GM23338 (cell line): Measurements from ENCODE around the gene CADPS. TPM values are rescaled to one million over a fixed set of nuclear protein-coding genes. Genes with fewer than 3 reads are reported as not detected.

ENCODE experiments used
- ATAC-seq: fragments of 200-7000 bp; cut with Tn5 transposase; 3 replicates; pipeline ENCODE4 v1.9.1; 2020
- DNase-seq: peaks from one replicate; pipeline ENCODE4 v3.0.0-alpha.2; 2015; ENCODE audit warnings: low spot score
- H2AFZ ChIP-seq: fragments of 200-600 bp; sonication (generic); 2 replicates; pipeline ENCODE4 v1.8.0; 2016; ENCODE audit warnings: antibody characterized with exemption, mild to moderate bottlenecking, moderate library complexity
- H3F3A ChIP-seq: fragments of 200-600 bp; sonication (generic); replicated peaks from 2 replicates; pipeline ENCODE4 v1.8.0; 2017; ENCODE audit warnings: antibody characterized with exemption, mixed run types, low read depth
- H3K27ac ChIP-seq: fragments of 200-600 bp; sonication (generic); 2 replicates; pipeline ENCODE4 v1.6.1; 2016; ENCODE audit warnings: low read depth
- H3K27me3 ChIP-seq: fragments of 200-600 bp; sonication (generic); 2 replicates; pipeline ENCODE4 v1.8.0; 2016; ENCODE audit warnings: mild to moderate bottlenecking, mixed run types, moderate library complexity; ENCODE audit not compliant: insufficient read depth
- H3K36me3 ChIP-seq: fragments of 200-600 bp; sonication (generic); 2 replicates; pipeline ENCODE4 v1.8.0; 2016; ENCODE audit warnings: mild to moderate bottlenecking; ENCODE audit not compliant: insufficient read depth
- H3K4me1 ChIP-seq: fragments of 200-600 bp; sonication (generic); 2 replicates; pipeline ENCODE4 v1.8.0; 2016; ENCODE audit warnings: mild to moderate bottlenecking, moderate library complexity; ENCODE audit not compliant: insufficient read depth
- H3K4me2 ChIP-seq: fragments of 200-600 bp; sonication (generic); 2 replicates; pipeline ENCODE4 v1.7.1; 2017; ENCODE audit warnings: mixed run types
- H3K4me3 ChIP-seq: fragments of 200-600 bp; sonication (generic); 2 replicates; pipeline ENCODE4 v1.6.1; 2016; ENCODE audit warnings: mixed run types
- H3K79me2 ChIP-seq: fragments of 200-600 bp; sonication (generic); replicated peaks from 2 replicates; pipeline ENCODE4 v1.8.0; 2017; ENCODE audit warnings: mild to moderate bottlenecking; ENCODE audit not compliant: insufficient read depth
- H3K9me2 ChIP-seq: fragments of 200-600 bp; sonication (generic); 2 replicates; pipeline ENCODE4 v1.8.0; 2017; ENCODE audit not compliant: insufficient read depth
- H4K20me1 ChIP-seq: fragments of 200-600 bp; sonication (generic); replicated peaks from 2 replicates; pipeline ENCODE4 v1.8.0; 2017; ENCODE audit warnings: mild to moderate bottlenecking; ENCODE audit not compliant: insufficient read depth
- H3K27ac Mint-ChIP-seq: 2 replicates; pipeline ENCODE4 v1.8.0; 2020; ENCODE audit warnings: inconsistent platforms, mild to moderate bottlenecking, moderate library complexity, mixed read lengths
- H3K27me3 Mint-ChIP-seq: 3 replicates; pipeline ENCODE4 v1.8.0; 2022; ENCODE audit warnings: low read depth, mild to moderate bottlenecking, moderate library complexity, mixed read lengths, inconsistent platforms; ENCODE audit not compliant: insufficient read depth, poor library complexity
- H3K36me3 Mint-ChIP-seq: 3 replicates; pipeline ENCODE4 v1.8.0; 2021; ENCODE audit warnings: low read depth, mild to moderate bottlenecking, inconsistent platforms, moderate library complexity, mixed read lengths
- H3K4me1 Mint-ChIP-seq: 3 replicates; pipeline ENCODE4 v1.8.0; 2020; ENCODE audit warnings: mild to moderate bottlenecking, inconsistent platforms, mixed read lengths
- H3K4me3 Mint-ChIP-seq: 3 replicates; pipeline ENCODE4 v1.8.0; 2021; ENCODE audit warnings: moderate library complexity, mild to moderate bottlenecking, inconsistent platforms, mixed read lengths
- H3K9me3 Mint-ChIP-seq: 3 replicates; pipeline ENCODE4 v1.8.0; 2020; ENCODE audit warnings: moderate library complexity, mild to moderate bottlenecking, inconsistent platforms, mixed read lengths
- CREB1 ChIP-seq: fragments of 250-450 bp; sonication (Bioruptor Pico); IDR thresholded peaks from 2 replicates; pipeline ENCODE4 v1.5.0; 2020; ENCODE audit warnings: low read depth, mild to moderate bottlenecking, moderate library complexity
- EZH2 ChIP-seq: fragments of 200-600 bp; sonication (generic); IDR thresholded peaks from one replicate; pipeline ENCODE4 v1.8.0; 2017; ENCODE audit warnings: antibody characterized with exemption, mild to moderate bottlenecking, low read depth; ENCODE audit not compliant: unreplicated experiment
- EZH2phosphoT487 ChIP-seq: fragments of 200-600 bp; sonication (generic); IDR thresholded peaks from one replicate; pipeline ENCODE4 v1.8.1; 2018; ENCODE audit warnings: antibody characterized with exemption; ENCODE audit not compliant: unreplicated experiment
- JUNB ChIP-seq: IDR thresholded peaks from one replicate; pipeline ENCODE4 v1.6.1; 2016; ENCODE audit warnings: antibody characterized with exemption; ENCODE audit not compliant: unreplicated experiment
- NANOG ChIP-seq: IDR thresholded peaks from 2 replicates; pipeline ENCODE4 v1.6.1; 2016; ENCODE audit warnings: antibody characterized with exemption, borderline replicate concordance
- POLR2AphosphoS5 ChIP-seq: IDR thresholded peaks from 2 replicates; pipeline ENCODE4 v1.6.1; 2016; ENCODE audit warnings: antibody characterized with exemption, low read depth
- REST ChIP-seq: IDR thresholded peaks from one replicate; pipeline ENCODE4 v1.6.1; 2018; ENCODE audit warnings: antibody characterized with exemption; ENCODE audit not compliant: unreplicated experiment
- STAT1 ChIP-seq: IDR thresholded peaks from one replicate; pipeline ENCODE4 v1.6.1; 2016; ENCODE audit warnings: antibody characterized with exemption; ENCODE audit not compliant: unreplicated experiment
- ZNF114 ChIP-seq: fragments of 250-450 bp; sonication (Bioruptor Pico); IDR thresholded peaks from 2 replicates; pipeline ENCODE4 v1.5.0; 2020; ENCODE audit warnings: mild to moderate bottlenecking, moderate library complexity
- ZNF331 ChIP-seq: fragments of 250-450 bp; sonication (Bioruptor Pico); IDR thresholded peaks from 2 replicates; pipeline ENCODE4 v1.5.0; 2020; ENCODE audit warnings: low read depth, mild to moderate bottlenecking, moderate library complexity
- polyA plus RNA-seq: library from polyadenylated mRNA; unstranded; fragments of >200 nt; fragmentation: Nextera tagmentation; extraction: Ambion mirVana; gene quantifications from 2 replicates; pipeline ENCODE4 v1.2.1, GENCODE V29; 2016
- total RNA-seq: library from RNA; depleted of rRNA; stranded (reverse); fragments of >200 nt; shearing (Covaris generic); gene quantifications from 2 replicates; pipeline ENCODE4 v1.2.3, GENCODE V29; 2014
- TF ChIP-seq, protein P1 (sequence below): fragments of 250-450 bp; sonication (Bioruptor Pico); IDR thresholded peaks from 2 replicates; pipeline ENCODE4 v1.5.0; 2020; ENCODE audit warnings: mild to moderate bottlenecking, moderate library complexity
- TF ChIP-seq, protein P2 (sequence below), 2 experiments: fragments of 200-600 bp in 1 of 2; sonication (generic) in 1 of 2; conservative IDR thresholded peaks; 2 replicates each; pipeline versions ENCODE4 v1.5.1 to v1.6.1; 2016 to 2017; ENCODE audit warnings: antibody characterized with exemption in 2 of 2, low read depth in 2 of 2, mild to moderate bottlenecking in 2 of 2, moderate library complexity in 1 of 2
- TF ChIP-seq, protein P3 (sequence below): IDR thresholded peaks from 2 replicates; pipeline ENCODE4 v1.6.1; 2016; ENCODE audit warnings: antibody characterized with exemption

Gene CADPS
- total and polyA plus RNA-seq, 2 experiments from 2014 or later, result 14.7 to 22.0 TPM

GRCh38 chr3:62566022-62566557 is 309.1 kb downstream of the CADPS start:
- Histone ChIP-seq H3K27ac (no peak overlapping the region), H3K4me1 (no peaks in the 10 kb centered on the region), H3K36me3 (no peaks in the 10 kb centered on the region), H3K79me2 (no peaks in the 10 kb centered on the region), H3K4me3 (no peak overlapping the region), H3K27me3 (no peaks in the 10 kb centered on the region), H3K4me2 (no peak overlapping the region), H2AFZ (no peak overlapping the region), H3F3A (no peaks in the 10 kb centered on the region), H3K9me2 (no peaks in the 10 kb centered on the region), H4K20me1 (no peaks in the 10 kb centered on the region)
- no peak for DNase-seq
- TF ChIP-seq POLR2AphosphoS5, result no peak
- TF ChIP-seq EZH2, result no peak
- TF ChIP-seq, protein P1, sequence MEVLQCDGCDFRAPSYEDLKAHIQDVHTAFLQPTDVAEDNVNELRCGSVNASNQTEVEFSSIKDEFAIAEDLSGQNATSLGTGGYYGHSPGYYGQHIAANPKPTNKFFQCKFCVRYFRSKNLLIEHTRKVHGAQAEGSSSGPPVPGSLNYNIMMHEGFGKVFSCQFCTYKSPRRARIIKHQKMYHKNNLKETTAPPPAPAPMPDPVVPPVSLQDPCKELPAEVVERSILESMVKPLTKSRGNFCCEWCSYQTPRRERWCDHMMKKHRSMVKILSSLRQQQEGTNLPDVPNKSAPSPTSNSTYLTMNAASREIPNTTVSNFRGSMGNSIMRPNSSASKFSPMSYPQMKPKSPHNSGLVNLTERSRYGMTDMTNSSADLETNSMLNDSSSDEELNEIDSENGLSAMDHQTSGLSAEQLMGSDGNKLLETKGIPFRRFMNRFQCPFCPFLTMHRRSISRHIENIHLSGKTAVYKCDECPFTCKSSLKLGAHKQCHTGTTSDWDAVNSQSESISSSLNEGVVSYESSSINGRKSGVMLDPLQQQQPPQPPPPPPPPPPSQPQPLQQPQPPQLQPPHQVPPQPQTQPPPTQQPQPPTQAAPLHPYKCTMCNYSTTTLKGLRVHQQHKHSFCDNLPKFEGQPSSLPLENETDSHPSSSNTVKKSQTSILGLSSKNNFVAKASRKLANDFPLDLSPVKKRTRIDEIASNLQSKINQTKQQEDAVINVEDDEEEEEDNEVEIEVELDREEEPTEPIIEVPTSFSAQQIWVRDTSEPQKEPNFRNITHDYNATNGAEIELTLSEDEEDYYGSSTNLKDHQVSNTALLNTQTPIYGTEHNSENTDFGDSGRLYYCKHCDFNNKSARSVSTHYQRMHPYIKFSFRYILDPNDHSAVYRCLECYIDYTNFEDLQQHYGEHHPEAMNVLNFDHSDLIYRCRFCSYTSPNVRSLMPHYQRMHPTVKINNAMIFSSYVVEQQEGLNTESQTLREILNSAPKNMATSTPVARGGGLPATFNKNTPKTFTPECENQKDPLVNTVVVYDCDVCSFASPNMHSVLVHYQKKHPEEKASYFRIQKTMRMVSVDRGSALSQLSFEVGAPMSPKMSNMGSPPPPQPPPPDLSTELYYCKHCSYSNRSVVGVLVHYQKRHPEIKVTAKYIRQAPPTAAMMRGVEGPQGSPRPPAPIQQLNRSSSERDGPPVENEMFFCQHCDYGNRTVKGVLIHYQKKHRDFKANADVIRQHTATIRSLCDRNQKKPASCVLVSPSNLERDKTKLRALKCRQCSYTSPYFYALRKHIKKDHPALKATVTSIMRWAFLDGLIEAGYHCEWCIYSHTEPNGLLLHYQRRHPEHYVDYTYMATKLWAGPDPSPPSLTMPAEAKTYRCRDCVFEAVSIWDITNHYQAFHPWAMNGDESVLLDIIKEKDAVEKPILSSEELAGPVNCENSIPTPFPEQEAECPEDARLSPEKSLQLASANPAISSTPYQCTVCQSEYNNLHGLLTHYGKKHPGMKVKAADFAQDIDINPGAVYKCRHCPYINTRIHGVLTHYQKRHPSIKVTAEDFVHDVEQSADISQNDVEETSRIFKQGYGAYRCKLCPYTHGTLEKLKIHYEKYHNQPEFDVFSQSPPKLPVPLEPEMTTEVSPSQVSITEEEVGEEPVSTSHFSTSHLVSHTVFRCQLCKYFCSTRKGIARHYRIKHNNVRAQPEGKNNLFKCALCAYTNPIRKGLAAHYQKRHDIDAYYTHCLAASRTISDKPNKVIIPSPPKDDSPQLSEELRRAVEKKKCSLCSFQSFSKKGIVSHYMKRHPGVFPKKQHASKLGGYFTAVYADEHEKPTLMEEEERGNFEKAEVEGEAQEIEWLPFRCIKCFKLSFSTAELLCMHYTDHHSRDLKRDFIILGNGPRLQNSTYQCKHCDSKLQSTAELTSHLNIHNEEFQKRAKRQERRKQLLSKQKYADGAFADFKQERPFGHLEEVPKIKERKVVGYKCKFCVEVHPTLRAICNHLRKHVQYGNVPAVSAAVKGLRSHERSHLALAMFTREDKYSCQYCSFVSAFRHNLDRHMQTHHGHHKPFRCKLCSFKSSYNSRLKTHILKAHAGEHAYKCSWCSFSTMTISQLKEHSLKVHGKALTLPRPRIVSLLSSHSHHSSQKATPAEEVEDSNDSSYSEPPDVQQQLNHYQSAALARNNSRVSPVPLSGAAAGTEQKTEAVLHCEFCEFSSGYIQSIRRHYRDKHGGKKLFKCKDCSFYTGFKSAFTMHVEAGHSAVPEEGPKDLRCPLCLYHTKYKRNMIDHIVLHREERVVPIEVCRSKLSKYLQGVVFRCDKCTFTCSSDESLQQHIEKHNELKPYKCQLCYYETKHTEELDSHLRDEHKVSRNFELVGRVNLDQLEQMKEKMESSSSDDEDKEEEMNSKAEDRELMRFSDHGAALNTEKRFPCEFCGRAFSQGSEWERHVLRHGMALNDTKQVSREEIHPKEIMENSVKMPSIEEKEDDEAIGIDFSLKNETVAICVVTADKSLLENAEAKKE (CRISPR knock-in tag), result no peak
- TF ChIP-seq, protein P2, sequence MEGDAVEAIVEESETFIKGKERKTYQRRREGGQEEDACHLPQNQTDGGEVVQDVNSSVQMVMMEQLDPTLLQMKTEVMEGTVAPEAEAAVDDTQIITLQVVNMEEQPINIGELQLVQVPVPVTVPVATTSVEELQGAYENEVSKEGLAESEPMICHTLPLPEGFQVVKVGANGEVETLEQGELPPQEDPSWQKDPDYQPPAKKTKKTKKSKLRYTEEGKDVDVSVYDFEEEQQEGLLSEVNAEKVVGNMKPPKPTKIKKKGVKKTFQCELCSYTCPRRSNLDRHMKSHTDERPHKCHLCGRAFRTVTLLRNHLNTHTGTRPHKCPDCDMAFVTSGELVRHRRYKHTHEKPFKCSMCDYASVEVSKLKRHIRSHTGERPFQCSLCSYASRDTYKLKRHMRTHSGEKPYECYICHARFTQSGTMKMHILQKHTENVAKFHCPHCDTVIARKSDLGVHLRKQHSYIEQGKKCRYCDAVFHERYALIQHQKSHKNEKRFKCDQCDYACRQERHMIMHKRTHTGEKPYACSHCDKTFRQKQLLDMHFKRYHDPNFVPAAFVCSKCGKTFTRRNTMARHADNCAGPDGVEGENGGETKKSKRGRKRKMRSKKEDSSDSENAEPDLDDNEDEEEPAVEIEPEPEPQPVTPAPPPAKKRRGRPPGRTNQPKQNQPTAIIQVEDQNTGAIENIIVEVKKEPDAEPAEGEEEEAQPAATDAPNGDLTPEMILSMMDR (conservative IDR thresholded peaks at IDR 0.05; ENCODE audit: low read depth in 2 of 2), result no peak
- TF ChIP-seq JUNB, result no peak
- no peak for TF ChIP-seq ZNF114 (CRISPR knock-in tag)
- no peak for TF ChIP-seq ZNF331 (CRISPR knock-in tag)
- no peak for TF ChIP-seq NANOG
- TF ChIP-seq EZH2phosphoT487, result no peak
- TF ChIP-seq REST, result no peak
- TF ChIP-seq CREB1 (CRISPR knock-in tag), result no peak
- no peak for TF ChIP-seq STAT1
- TF ChIP-seq, protein P3, sequence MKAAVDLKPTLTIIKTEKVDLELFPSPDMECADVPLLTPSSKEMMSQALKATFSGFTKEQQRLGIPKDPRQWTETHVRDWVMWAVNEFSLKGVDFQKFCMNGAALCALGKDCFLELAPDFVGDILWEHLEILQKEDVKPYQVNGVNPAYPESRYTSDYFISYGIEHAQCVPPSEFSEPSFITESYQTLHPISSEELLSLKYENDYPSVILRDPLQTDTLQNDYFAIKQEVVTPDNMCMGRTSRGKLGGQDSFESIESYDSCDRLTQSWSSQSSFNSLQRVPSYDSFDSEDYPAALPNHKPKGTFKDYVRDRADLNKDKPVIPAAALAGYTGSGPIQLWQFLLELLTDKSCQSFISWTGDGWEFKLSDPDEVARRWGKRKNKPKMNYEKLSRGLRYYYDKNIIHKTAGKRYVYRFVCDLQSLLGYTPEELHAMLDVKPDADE, result no peak
- Mint-ChIP-seq H3K4me1 (peaks cover 3% of the 10 kb centered on the region), H3K9me3 (no peaks in the 10 kb centered on the region), H3K27me3 (peaks cover 4% of the 10 kb centered on the region), H3K4me3 (no peak overlapping the region), H3K27ac (no peak overlapping the region), H3K36me3 (no peaks in the 10 kb centered on the region)
- no peak for ATAC-seq
